SK-N-SH (cell line): ENCODE measurements around the gene C21orf91. TPM values are rescaled to one million over a fixed set of nuclear protein-coding genes. Genes with fewer than 3 reads are reported as not detected.

Experiments used
- CTCF ChIA-PET: fragments of 300-600, 350-600 bp; formaldehyde crosslinking; extraction: SDS; loops from one replicate; lab custom pipeline; 2021; lab: Yijun Ruan, JAX
- POLR2A ChIA-PET: fragments of 350-600 bp; sonication (Branson Sonifier 250); formaldehyde crosslinking; extraction: SDS; loops from one replicate; lab custom pipeline; 2020; ENCODE audit warnings: antibody characterized with exemption, inconsistent platforms; lab: Yijun Ruan, JAX
- DNase-seq: peaks from one replicate; pipeline ENCODE4 v3.0.0; 2012
- H2AFZ ChIP-seq: fragments of 200-600 bp; sonication (generic); 2 replicates; pipeline ENCODE4 v1.8.1; 2016; ENCODE audit warnings: antibody characterized with exemption, mild to moderate bottlenecking, low read depth
- H3F3A ChIP-seq: fragments of 200-600 bp; sonication (generic); replicated peaks from 2 replicates; pipeline ENCODE3; 2016; ENCODE audit warnings: antibody characterized with exemption, mild to moderate bottlenecking; ENCODE audit not compliant: insufficient read depth
- H3K27ac ChIP-seq, 2 experiments: fragments of 200-500 bp in 1 of 2; fragments of 200-600 bp in 1 of 2; sonication (Bioruptor generic) in 1 of 2; sonication (generic), shearing (Covaris generic) in 1 of 2; 2 replicates each; pipeline versions ENCODE4 v1.5.1 to v1.6.1; 2014 to 2016; ENCODE audit warnings: low read depth in 2 of 2, inconsistent platforms in 1 of 2, low read length in 1 of 2, mild to moderate bottlenecking in 1 of 2, mixed read lengths in 1 of 2
- H3K27me3 ChIP-seq: fragments of 200-600 bp; sonication (generic), shearing (Covaris generic); 2 replicates; pipeline ENCODE4 v1.6.1; 2016; ENCODE audit warnings: mixed run types; ENCODE audit not compliant: insufficient read depth
- H3K36me3 ChIP-seq, 2 experiments: fragments of 200-500 bp in 1 of 2; fragments of 200-600 bp in 1 of 2; sonication (Bioruptor generic) in 1 of 2; sonication (generic) in 1 of 2; replicated peaks in 1 of 2; 2 replicates each; pipeline versions ENCODE3 to v1.5.1; 2014 to 2016; ENCODE audit warnings: low read length in 1 of 2, mild to moderate bottlenecking in 1 of 2; ENCODE audit not compliant: insufficient read depth in 2 of 2, control insufficient read depth in 1 of 2
- H3K4me1 ChIP-seq, 2 experiments: fragments of 200-500 bp in 1 of 2; fragments of 200-600 bp in 1 of 2; sonication (Bioruptor generic) in 1 of 2; sonication (generic), shearing (Covaris generic) in 1 of 2; 2 replicates each; pipeline versions ENCODE4 v1.5.1 to v1.6.1; 2014 to 2016; ENCODE audit warnings: low read depth in 1 of 2, low read length in 1 of 2, mixed run types in 1 of 2; ENCODE audit not compliant: insufficient read depth in 2 of 2, control insufficient read depth in 1 of 2
- H3K4me2 ChIP-seq: fragments of 200-600 bp; sonication (generic), shearing (Covaris generic); 2 replicates; pipeline ENCODE4 v1.6.1; 2017; ENCODE audit warnings: mixed run types
- H3K4me3 ChIP-seq, 2 experiments: fragments of 200-500 bp in 1 of 2; fragments of 200-600 bp in 1 of 2; sonication (Bioruptor generic) in 1 of 2; sonication (generic), shearing (Covaris generic) in 1 of 2; 2 replicates each; pipeline versions ENCODE4 v1.5.1 to v1.8.1; 2014 to 2016; ENCODE audit warnings: low read depth in 2 of 2, inconsistent platforms in 1 of 2, low read length in 1 of 2, mild to moderate bottlenecking in 1 of 2, mixed read lengths in 1 of 2, moderate library complexity in 1 of 2
- H3K79me2 ChIP-seq: fragments of 200-600 bp; sonication (generic); 2 replicates; pipeline ENCODE4 v1.8.1; 2017; ENCODE audit warnings: mild to moderate bottlenecking; ENCODE audit not compliant: insufficient read depth
- H3K9ac ChIP-seq: fragments of 200-600 bp; sonication (generic); 2 replicates; pipeline ENCODE4 v1.6.1; 2017; ENCODE audit warnings: mixed run types
- H3K9me2 ChIP-seq: fragments of 200-600 bp; sonication (generic); 2 replicates; pipeline ENCODE4 v1.6.1; 2017; ENCODE audit warnings: mixed run types
- H3K9me3 ChIP-seq: fragments of 200-600 bp; sonication (generic); 2 replicates; pipeline ENCODE4 v1.6.1; 2017; ENCODE audit warnings: mixed run types, mild to moderate bottlenecking, moderate library complexity
- H4K20me1 ChIP-seq: fragments of 200-600 bp; sonication (generic); 2 replicates; pipeline ENCODE4 v1.6.1; 2017; ENCODE audit warnings: mild to moderate bottlenecking, mixed run types; ENCODE audit not compliant: insufficient read depth
- CHD2 ChIP-seq: fragments of 150-350 bp; IDR thresholded peaks from 2 replicates; pipeline ENCODE4 v1.6.1; 2018; ENCODE audit warnings: low read length; ENCODE audit not compliant: partially characterized antibody
- ELF1 ChIP-seq: IDR thresholded peaks from 2 replicates; pipeline ENCODE4 v1.4.0; 2012
- GATA2 ChIP-seq: sonication (generic); formaldehyde crosslinking; IDR thresholded peaks from 2 replicates; pipeline ENCODE4 v1.5.0; 2020; ENCODE audit warnings: mild to moderate bottlenecking, missing genetic modification reagents
- MEF2A ChIP-seq: IDR thresholded peaks from 2 replicates; pipeline ENCODE4 v1.4.0; 2012; ENCODE audit warnings: low read depth, borderline replicate concordance
- NRF1 ChIP-seq: IDR thresholded peaks from 2 replicates; pipeline ENCODE4 v1.6.1; 2012; ENCODE audit warnings: low read depth, mild to moderate bottlenecking, low read length
- POLR2AphosphoS5 ChIP-seq: IDR thresholded peaks from 2 replicates; pipeline ENCODE4 v1.6.1; 2012; ENCODE audit warnings: low read depth, low read length
- RCOR1 ChIP-seq: fragments of 150-350 bp; IDR thresholded peaks from 2 replicates; pipeline ENCODE4 v1.6.1; 2017; ENCODE audit warnings: antibody characterized with exemption, low read length
- REST ChIP-seq: IDR thresholded peaks from 2 replicates; pipeline ENCODE4 v1.6.1; 2012; ENCODE audit warnings: mild to moderate bottlenecking, low read depth, low read length, moderate library complexity
- RXRA ChIP-seq: IDR thresholded peaks from 2 replicates; pipeline ENCODE4 v1.4.0; 2012; ENCODE audit warnings: low read depth, mild to moderate bottlenecking, borderline replicate concordance
- SIN3A ChIP-seq: IDR thresholded peaks from 2 replicates; pipeline ENCODE4 v1.6.1; 2012; ENCODE audit warnings: low read depth, mild to moderate bottlenecking, low read length, moderate library complexity, borderline replicate concordance
- TEAD4 ChIP-seq: IDR thresholded peaks from 2 replicates; pipeline ENCODE4 v1.4.0; 2012; ENCODE audit warnings: mild to moderate bottlenecking, borderline replicate concordance; ENCODE audit not compliant: insufficient read depth
- USF1 ChIP-seq: IDR thresholded peaks from 2 replicates; pipeline ENCODE4 v1.4.0; 2012; ENCODE audit warnings: low read depth, borderline replicate concordance
- ZBTB33 ChIP-seq: IDR thresholded peaks from 2 replicates; pipeline ENCODE4 v1.4.0; 2012; ENCODE audit warnings: low read depth, borderline replicate concordance
- WGBS: methylation state at CpG from one replicate; pipeline ENCODE4 v1.1.6; 2017; ENCODE audit warnings: low lambda C conversion rate; 5-methylcytosine and 5-hydroxymethylcytosine counted together
- polyA plus RNA-seq, 3 experiments: library from polyadenylated mRNA; depleted of rRNA; stranded (reverse); fragments of >200 nt; gene quantifications; 2 replicates each; pipeline ENCODE4 v1.2.3, GENCODE V29; 2012

Gene C21orf91
- polyA plus RNA-seq, 1 of the 3 experiments (the other 2 are of a cell fraction), result 2.2 TPM

- H2AFZ ChIP-seq, result no peak overlapping the region
- no peaks in the 10 kb centered on the region for H3K9me2 ChIP-seq
- ChIA-PET POLR2A (no interaction called here), CTCF (interaction anchor here (1.1 kb wide), 1 partner anchor 11 kb away, joined by 3 read pairs; no protein-coding TSS in a partner anchor)
- H3K9me3 ChIP-seq, result no peaks in the 10 kb centered on the region
- peaks cover 8 to 10% of the 10 kb centered on the region in 2 experiments for H3K36me3 ChIP-seq
- no peak overlapping the region for H3K27ac ChIP-seq
- peaks cover 11% of the 10 kb centered on the region for H3F3A ChIP-seq
- no peaks in the 10 kb centered on the region; a peak in 1 of 4 replicates for H3K4me1 ChIP-seq
- H3K4me2 ChIP-seq, result no peak overlapping the region
- no peak for DNase-seq
- TF ChIP-seq ZBTB33, result no peak
- TF ChIP-seq SIN3A, result no peak
- 94% methylated on average over 6 of the region's 6 CpGs for WGBS
- no peak overlapping the region for H3K4me3 ChIP-seq
- no peaks in the 10 kb centered on the region for H4K20me1 ChIP-seq
- no peaks in the 10 kb centered on the region for H3K79me2 ChIP-seq
- no peak overlapping the region for H3K9ac ChIP-seq
- no peaks in the 10 kb centered on the region for H3K27me3 ChIP-seq
Measured at GRCh38 chr21:17799414-17800164, 19.6 kb downstream of the C21orf91 start.

- TF ChIP-seq MEF2A (no peak), TEAD4 (no peak), USF1 (no peak), ELF1 (no peak), RCOR1 (no peak), NRF1 (no peak), RXRA (no peak), CHD2 (no peak), REST (no peak), GATA2 (CRISPR knock-in tag) (no peak), POLR2AphosphoS5 (no peak)
- H3K4me2 ChIP-seq, result no peak overlapping the region
- H4K20me1 ChIP-seq, result no peaks in the 10 kb centered on the region
- H3F3A ChIP-seq, result peaks cover 11% of the 10 kb centered on the region
- no peaks in the 10 kb centered on the region for H3K27me3 ChIP-seq
- peaks cover 0 to 3% of the 10 kb centered on the region in 2 experiments; a peak in 2 of 4 replicates for H3K4me1 ChIP-seq
- CTCF ChIA-PET, result interaction anchor here (0.9 to 1.1 kb wide), 2 partner anchors 12 to 17 kb away, joined by 3 to 4 read pairs; no protein-coding TSS in a partner anchor
- H3K27ac ChIP-seq, result no peak overlapping the region
- no peaks in the 10 kb centered on the region for H3K79me2 ChIP-seq
- H3K4me3 ChIP-seq, result no peak overlapping the region
- no peaks in the 10 kb centered on the region for H3K9me3 ChIP-seq
- DNase-seq, result no peak
- no peak overlapping the region for H3K9ac ChIP-seq
- H3K9me2 ChIP-seq, result no peaks in the 10 kb centered on the region
- WGBS, result 94% methylated on average over 2 of the region's 2 CpGs
- H3K36me3 ChIP-seq, result peaks cover 8 to 10% of the 10 kb centered on the region in 2 experiments
- H2AFZ ChIP-seq, result no peak overlapping the region
- POLR2A ChIA-PET, result no interaction called here
Measured at GRCh38 chr21:17798796-17799195, 20.4 kb downstream of the C21orf91 start.
